Heart right ventricle (tissue), 16 donors: ENCODE results near the gene NCAM1. TPM values are rescaled to one million over a fixed set of nuclear protein-coding genes. Genes with fewer than 3 reads are reported as not detected.

ENCODE experiments used
- ATAC-seq, 8 donors: fragments of 200-7000 bp; cut with Tn5 transposase; one replicate each; pipeline ENCODE4 v1.9.1; 2020; ENCODE audit warnings: mild to moderate bottlenecking in 8 of 8, moderate library complexity in 8 of 8, moderate number of reproducible peaks in 1 of 8
- DNase-seq, 2 donors: peaks; one replicate each; pipeline ENCODE4 v3.0.0-alpha.2; 2020
- H3K27ac ChIP-seq, 10 donors: fragments of 200-600 bp; sonication (generic) in 2 of 10; one replicate each; pipeline versions ENCODE4 v1.5.0 to v1.8.0; 2020 to 2022; ENCODE audit warnings: mild to moderate bottlenecking in 3 of 10
- H3K27me3 ChIP-seq, 7 donors: fragments of 200-600 bp; one replicate each; pipeline ENCODE4 v1.8.0; 2021 to 2022; ENCODE audit warnings: mild to moderate bottlenecking in 2 of 7
- H3K36me3 ChIP-seq, 9 donors: fragments of 200-600 bp; sonication (generic) in 1 of 9; one replicate each; pipeline versions ENCODE4 v1.5.0 to v1.8.0; 2020 to 2022; ENCODE audit warnings: mild to moderate bottlenecking in 2 of 9
- H3K4me1 ChIP-seq, 9 donors: fragments of 200-600 bp; sonication (generic) in 1 of 9; one replicate each; pipeline versions ENCODE4 v1.5.0 to v1.8.0; 2020 to 2022; ENCODE audit warnings: mild to moderate bottlenecking in 4 of 9
- H3K4me3 ChIP-seq, 10 donors: fragments of 200-600 bp; sonication (generic) in 2 of 10; one replicate each; pipeline versions ENCODE4 v1.5.0 to v1.8.0; 2020 to 2022; ENCODE audit warnings: mild to moderate bottlenecking in 7 of 10, moderate library complexity in 2 of 10
- H3K9me3 ChIP-seq, 11 donors: fragments of 200-600 bp in 10 of 11; sonication (generic) in 2 of 11; one replicate each; pipeline versions ENCODE4 v1.5.0 to v1.8.0; 2013 to 2022; ENCODE audit warnings: mild to moderate bottlenecking in 2 of 11, control low read depth in 1 of 11, moderate library complexity in 1 of 11
- WGBS, 2 donors: extraction: QIAGEN DNeasy Blood & Tissue Kit; methylation state at CpG; one replicate each; pipeline ENCODE4 v1.1.7; 2013; ENCODE audit warnings: inconsistent platforms in 1 of 2; 5-methylcytosine and 5-hydroxymethylcytosine counted together
- intact Hi-C, 10 donors: fragments of 100-400 bp; cut with DNase I; formaldehyde crosslinking; loops; one replicate each; pipeline versions ENCODE4 v1.11.1 to v1.14.2; 2022
- polyA plus RNA-seq, 2 donors: library from polyadenylated mRNA; stranded (reverse); fragments of 200-250 nt; gene quantifications; one replicate each; pipeline ENCODE4 v1.2.3, GENCODE V29; 2013
- total RNA-seq, 10 donors: library from RNA; stranded (reverse); fragmentation: NEBNext Ultra II Directional in 3 of 10; extraction: Animal tissue kit (Norgen Biotek cat#: 25700) in 3 of 10; gene quantifications; one replicate each; pipeline versions ENCODE4 v1.2.1 to v1.2.4, GENCODE V29; 2021 to 2023
- TF ChIP-seq, protein P1 (sequence below), 9 donors: fragments of 200-600 bp; sonication (generic) in 2 of 9; IDR thresholded peaks; one replicate each; pipeline versions ENCODE4 v1.5.0 to v1.8.0; 2021 to 2022; ENCODE audit warnings: antibody characterized with exemption in 9 of 9, mild to moderate bottlenecking in 5 of 9, moderate library complexity in 1 of 9
- donor health status: Arrhythmogenic right ventricular cardiomyopathy.
- donor health status: ischemic (EF 13 %, LVEDD 7.1; RV severe dilation, severe dysfunction).
- donor health status: healthy with polysubstance abuse.
- donor health status: DM: no; HTN: yes; CAD: no.
- donor health status: DM: no; HTN: no; CAD: no.
- donor health status: ischemic (EF 25% LVEDD 6.9; RV normal size, moderate dysfunction).
- donor health status: ischemic (EF 25% LVEDD 5.7; RV mildly dilated, moderate dysfunction).
- donor health status: healthy.
- donor health status: DM: yes; HTN: yes; CAD: no.
- donor health status: Ischemic cardiomyopathy.
- donor health status: ischemic (EF 35%, LVEDD 5.7; RV mildly dilated, moderate dysfunction).
- donor health status: nonischemic (EF 11% LVEDD 7.7; RV severe dilation, severe dysfunction).
- donor health status: DM: yes; HTN: yes; CAD: no.
- donor health status: PGD.
- donor health status: ischemic (EF 29% LVEDD 5.4; RV normal size, mild dysfunction).
- donor health status: nonischemic (EF 23%, LVEDD 6.1; RV moderate dilation, normal function).

Gene NCAM1
- total and polyA plus RNA-seq, 12 donors, result 76.8 to 454 (median 328) TPM

DNA sequence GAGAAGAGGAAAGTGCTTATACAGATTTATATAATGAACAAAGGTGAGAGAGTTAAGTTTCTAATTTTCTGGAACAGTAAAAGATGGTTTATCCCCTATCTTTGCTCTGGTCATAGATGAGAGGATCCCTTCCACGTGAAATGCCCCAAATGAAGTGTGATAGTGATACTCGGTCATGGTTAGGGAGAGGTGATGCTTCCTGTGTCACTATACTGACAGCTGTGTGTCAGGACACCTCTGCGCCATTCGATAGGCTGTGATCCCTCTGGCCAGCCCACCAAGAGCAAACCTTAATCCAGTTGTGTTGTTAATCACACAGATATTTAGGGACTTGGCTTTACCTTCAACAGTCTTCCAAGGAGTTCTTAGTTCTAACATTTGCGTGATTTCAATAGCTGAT is 57.7 kb downstream of the NCAM1 start:
- WGBS, 2 donors, result 81 to 84% methylated on average over 5 of the region's 5 CpGs
- Histone ChIP-seq H3K4me1 (peaks cover 8 to 41% (median 19%) of the 10 kb centered on the region in 9 donors), H3K27ac (no peak overlapping the region), H3K27me3 (no peaks in the 10 kb centered on the region), H3K4me3 (no peak overlapping the region), H3K36me3 (no peaks in the 10 kb centered on the region), H3K9me3 (no peaks in the 10 kb centered on the region)
- intact Hi-C loops, result no loop called here
- TF ChIP-seq, protein P1, sequence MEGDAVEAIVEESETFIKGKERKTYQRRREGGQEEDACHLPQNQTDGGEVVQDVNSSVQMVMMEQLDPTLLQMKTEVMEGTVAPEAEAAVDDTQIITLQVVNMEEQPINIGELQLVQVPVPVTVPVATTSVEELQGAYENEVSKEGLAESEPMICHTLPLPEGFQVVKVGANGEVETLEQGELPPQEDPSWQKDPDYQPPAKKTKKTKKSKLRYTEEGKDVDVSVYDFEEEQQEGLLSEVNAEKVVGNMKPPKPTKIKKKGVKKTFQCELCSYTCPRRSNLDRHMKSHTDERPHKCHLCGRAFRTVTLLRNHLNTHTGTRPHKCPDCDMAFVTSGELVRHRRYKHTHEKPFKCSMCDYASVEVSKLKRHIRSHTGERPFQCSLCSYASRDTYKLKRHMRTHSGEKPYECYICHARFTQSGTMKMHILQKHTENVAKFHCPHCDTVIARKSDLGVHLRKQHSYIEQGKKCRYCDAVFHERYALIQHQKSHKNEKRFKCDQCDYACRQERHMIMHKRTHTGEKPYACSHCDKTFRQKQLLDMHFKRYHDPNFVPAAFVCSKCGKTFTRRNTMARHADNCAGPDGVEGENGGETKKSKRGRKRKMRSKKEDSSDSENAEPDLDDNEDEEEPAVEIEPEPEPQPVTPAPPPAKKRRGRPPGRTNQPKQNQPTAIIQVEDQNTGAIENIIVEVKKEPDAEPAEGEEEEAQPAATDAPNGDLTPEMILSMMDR (IDR thresholded peaks at IDR 0.05), result no peak
- ATAC-seq, result no peak
- no peak for DNase-seq

DNA sequence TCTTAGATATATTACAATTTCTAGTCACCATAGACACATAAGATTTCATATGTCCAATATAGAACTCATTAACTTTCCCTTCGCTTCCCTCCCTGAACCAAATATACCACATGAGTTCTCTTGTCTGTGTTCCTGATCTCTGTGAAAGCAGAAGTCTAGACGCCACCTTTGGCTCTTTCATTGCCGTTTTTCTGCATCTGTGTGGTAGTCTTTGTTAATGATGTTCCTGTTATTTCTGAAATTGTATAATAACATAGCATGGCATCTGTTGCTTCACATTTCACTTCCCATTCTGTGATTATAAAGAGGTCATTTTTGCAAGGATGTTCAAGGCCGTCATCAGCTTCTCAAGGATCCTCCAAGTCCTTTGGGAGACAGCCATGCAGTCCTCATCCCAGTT is 58.5 kb downstream of the NCAM1 start:
- TF ChIP-seq, protein P1 (IDR thresholded peaks at IDR 0.05), result no peak
- H3K9me3 ChIP-seq, result no peaks in the 10 kb centered on the region
- H3K27me3 ChIP-seq, result peaks cover 0 to 6% (median 0%) of the 10 kb centered on the region in 7 donors
- H3K4me3 ChIP-seq, result no peak overlapping the region
- ATAC-seq (no peak), DNase-seq (no peak)
- no peak overlapping the region for H3K27ac ChIP-seq
- H3K4me1 ChIP-seq, result peaks cover 4 to 38% (median 11%) of the 10 kb centered on the region in 9 donors
- whole genome bisulfite sequencing, 2 donors, result 71 to 74% methylated on average over 4 of the region's 4 CpGs
- H3K36me3 ChIP-seq, result no peaks in the 10 kb centered on the region
- intact Hi-C loops, result no loop called here

DNA sequence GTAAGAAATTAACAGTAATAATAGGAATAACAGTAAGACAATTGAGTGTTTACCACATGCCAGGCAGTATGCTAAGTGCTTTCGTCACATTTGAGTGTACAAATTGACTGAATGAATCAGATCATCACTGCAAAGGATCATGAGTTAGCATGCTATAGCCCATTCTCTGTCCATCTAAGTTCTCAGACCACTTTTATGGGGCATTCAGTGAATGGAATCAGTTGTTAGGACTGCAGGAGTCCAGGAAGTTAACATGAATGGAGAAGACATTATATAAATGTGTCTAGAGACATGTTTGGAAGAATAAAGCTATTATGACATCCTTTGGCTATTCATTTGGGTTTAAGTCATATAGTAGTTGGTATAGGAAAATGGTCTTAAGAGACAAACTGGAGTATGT is 59.9 kb downstream of the NCAM1 start:
- H3K27ac ChIP-seq, result no peak overlapping the region
- intact Hi-C loops, result no loop called here
- H3K36me3 ChIP-seq, result no peaks in the 10 kb centered on the region
- H3K4me1 ChIP-seq, result peaks cover 0 to 29% (median 8%) of the 10 kb centered on the region in 9 donors
- no peak overlapping the region for H3K4me3 ChIP-seq
- TF ChIP-seq, protein P1 (IDR thresholded peaks at IDR 0.05), result no peak
- DNase-seq, result no peak
- WGBS, 2 donors, result 94 to 95% methylated on average over 1 of the region's 1 CpG
- ATAC-seq, result no peak
- H3K9me3 ChIP-seq, result no peaks in the 10 kb centered on the region
- peaks cover 0 to 6% (median 0%) of the 10 kb centered on the region in 7 donors for H3K27me3 ChIP-seq

DNA sequence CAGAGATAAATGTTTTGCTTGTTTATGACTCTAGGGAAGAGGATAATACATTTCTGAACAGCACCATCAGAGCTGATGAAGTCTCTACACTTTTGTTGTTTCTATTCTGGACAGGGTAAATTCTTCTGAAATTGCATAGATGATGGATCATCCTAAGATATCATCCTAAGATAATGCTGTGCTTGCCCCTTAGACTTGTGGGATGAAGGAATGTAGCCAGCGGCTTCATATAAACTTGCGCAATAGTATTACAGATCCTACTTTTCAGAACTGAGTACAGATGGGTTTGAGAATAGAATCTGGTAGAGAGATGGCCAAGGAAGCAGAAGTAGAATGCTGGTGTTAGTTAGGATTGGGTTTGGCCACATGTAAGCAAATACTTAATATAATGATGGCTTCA is 61.0 kb downstream of the NCAM1 start:
- Histone ChIP-seq H3K4me1 (peaks cover 0 to 30% (median 8%) of the 10 kb centered on the region in 9 donors), H3K27me3 (peaks cover 0 to 6% (median 0%) of the 10 kb centered on the region in 7 donors), H3K4me3 (no peak overlapping the region), H3K36me3 (no peaks in the 10 kb centered on the region), H3K27ac (no peak overlapping the region), H3K9me3 (no peaks in the 10 kb centered on the region)
- DNase-seq (no peak), ATAC-seq (no peak)
- intact Hi-C loops, result no loop called here
- WGBS, 2 donors, result 96 to 99% methylated on average over 2 of the region's 2 CpGs
- TF ChIP-seq, protein P1 (IDR thresholded peaks at IDR 0.05), result no peak
